DND-41 (cell line): ENCODE results near the gene RBFOX1.

ENCODE experiments used
- EZH2 ChIP-seq: IDR thresholded peaks from 3 replicates; pipeline ENCODE4 v1.6.1; 2012; ENCODE audit warnings: borderline replicate concordance, low read depth, mild to moderate bottlenecking, moderate library complexity, low read length, inconsistent platforms; ENCODE audit not compliant: severe bottlenecking
- TF ChIP-seq, protein P1 (sequence below): IDR thresholded peaks from 2 replicates; pipeline ENCODE4 v1.5.1; 2012; ENCODE audit warnings: borderline replicate concordance, low read length, moderate library complexity, mild to moderate bottlenecking; ENCODE audit not compliant: poor library complexity, severe bottlenecking; ENCODE audit errors: extremely low read depth

DNA sequence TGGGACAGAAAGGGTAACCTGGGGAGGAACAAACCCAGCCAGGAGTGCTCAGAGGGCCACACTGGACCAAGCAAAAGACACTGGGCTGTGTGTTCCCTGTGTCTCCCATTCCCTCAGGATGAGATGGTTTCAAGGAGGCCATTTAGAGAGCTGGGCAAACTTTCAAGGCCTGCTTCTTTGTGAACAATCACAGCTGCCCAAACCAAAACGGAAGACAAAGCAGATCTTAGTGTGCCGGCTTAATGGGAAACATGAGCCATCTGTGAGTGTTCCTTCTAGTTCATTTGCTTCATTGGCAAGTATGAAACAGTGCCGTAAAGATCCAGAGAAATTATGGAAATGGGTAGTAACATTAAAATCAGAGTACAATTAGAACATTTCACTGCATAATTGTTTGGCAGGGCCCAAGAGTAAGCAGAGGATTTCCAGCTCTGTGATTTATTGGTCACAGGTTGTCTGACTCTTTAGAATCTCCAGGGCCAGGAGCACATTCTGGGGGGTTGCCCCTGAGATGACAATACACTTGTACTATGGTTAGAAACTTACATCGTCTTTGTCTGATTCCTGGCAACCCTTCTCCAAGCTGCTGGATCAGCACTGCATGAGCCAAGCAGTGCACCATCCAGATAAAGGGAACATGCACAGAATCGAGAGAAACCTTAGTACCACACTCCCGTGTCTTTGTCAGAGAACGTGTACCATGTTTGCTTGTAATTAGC, 412.1 kb downstream of the RBFOX1 start:
- TF ChIP-seq, protein P1, sequence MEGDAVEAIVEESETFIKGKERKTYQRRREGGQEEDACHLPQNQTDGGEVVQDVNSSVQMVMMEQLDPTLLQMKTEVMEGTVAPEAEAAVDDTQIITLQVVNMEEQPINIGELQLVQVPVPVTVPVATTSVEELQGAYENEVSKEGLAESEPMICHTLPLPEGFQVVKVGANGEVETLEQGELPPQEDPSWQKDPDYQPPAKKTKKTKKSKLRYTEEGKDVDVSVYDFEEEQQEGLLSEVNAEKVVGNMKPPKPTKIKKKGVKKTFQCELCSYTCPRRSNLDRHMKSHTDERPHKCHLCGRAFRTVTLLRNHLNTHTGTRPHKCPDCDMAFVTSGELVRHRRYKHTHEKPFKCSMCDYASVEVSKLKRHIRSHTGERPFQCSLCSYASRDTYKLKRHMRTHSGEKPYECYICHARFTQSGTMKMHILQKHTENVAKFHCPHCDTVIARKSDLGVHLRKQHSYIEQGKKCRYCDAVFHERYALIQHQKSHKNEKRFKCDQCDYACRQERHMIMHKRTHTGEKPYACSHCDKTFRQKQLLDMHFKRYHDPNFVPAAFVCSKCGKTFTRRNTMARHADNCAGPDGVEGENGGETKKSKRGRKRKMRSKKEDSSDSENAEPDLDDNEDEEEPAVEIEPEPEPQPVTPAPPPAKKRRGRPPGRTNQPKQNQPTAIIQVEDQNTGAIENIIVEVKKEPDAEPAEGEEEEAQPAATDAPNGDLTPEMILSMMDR, result no peak
- no peak for TF ChIP-seq EZH2
